ENCODE data around the gene GLT6D1.

Gene GLT6D1

DNA sequence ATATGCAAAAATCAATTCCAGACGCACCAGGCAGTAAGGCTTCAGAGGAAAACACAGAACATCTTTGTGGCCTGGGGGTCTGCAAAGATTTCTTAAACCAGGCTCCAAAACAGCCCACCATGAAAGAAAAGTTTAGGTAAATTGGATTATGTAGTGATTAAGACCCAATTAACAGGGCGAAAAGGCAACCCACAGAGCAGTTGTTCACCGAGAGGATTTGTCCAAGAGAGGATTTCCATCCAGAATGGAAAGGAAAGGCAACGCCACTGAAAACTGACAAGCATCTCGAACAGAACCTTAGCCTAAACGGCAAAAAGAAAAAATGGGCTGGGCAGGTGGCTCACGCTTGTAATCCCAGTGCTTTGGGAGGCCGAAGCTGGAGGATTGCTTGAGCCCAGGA, 37.4 kb downstream of the GLT6D1 start:
- DNase-seq (ENCODE audit: low read depth), result no peak
- no peak for TF ChIP-seq CTCF (conservative IDR thresholded peaks at IDR 0.05; ENCODE audit: low read depth, low read length)

DNA sequence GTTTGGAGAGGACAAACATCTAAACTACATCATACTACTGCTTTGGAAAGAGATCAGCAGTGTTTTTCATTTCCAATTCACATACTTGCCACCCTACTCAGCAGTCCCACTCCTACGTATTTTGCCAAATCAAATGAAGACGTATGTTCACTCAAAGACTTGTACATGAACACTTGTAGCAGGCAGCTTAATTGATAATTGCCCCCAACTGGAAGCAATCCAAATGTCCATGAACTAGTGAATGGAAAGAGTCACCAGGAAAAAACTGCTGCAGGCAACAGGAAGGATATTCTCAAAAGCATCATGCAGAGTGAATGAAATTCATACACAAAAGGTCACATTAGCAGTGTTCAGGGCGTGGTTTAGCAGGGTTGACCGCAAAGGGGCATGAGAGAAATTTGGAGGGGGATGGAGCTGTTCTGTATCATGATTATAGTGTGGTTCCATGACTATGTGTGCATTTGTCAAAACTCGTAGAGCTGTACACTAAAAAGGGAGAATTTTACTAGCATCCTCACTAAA, 39.0 kb downstream of the GLT6D1 start:
- no peak for TF ChIP-seq CTCF (conservative IDR thresholded peaks at IDR 0.05; ENCODE audit: low read depth, low read length)
- no peak for DNase-seq (ENCODE audit: low read depth)
- no peak overlapping the region for H3K4me3 ChIP-seq (ENCODE audit: low read depth, low read length)

More for the DNA sequence above, 37.4 kb downstream of the GLT6D1 start:
- H3K4me3 ChIP-seq (ENCODE audit: low read depth, low read length), result no peak overlapping the region

DNA sequence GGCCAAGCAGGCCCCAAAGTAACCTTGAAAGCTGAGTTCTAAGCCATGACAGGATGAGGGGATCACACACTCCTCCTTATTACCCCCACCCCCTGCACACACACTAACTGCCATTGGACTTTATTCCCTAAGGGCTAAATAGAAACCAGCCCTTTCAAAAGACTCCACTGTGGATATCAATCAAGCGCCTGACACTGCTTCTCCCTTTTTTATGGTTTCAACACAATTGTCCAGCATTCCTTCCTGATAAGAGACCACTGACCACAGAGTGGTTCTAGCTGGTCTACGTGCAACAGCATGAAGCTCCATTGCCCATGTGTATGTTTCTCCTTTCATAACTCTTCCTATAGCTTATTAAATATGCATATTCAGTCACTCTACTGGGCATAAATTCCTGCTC, 43.1 kb downstream of the GLT6D1 start:
- H3K4me3 ChIP-seq (ENCODE audit: low read depth, low read length), result no peak overlapping the region
- no peak for TF ChIP-seq CTCF (conservative IDR thresholded peaks at IDR 0.05; ENCODE audit: low read depth, low read length)
- no peak for DNase-seq (ENCODE audit: low read depth)

DNA sequence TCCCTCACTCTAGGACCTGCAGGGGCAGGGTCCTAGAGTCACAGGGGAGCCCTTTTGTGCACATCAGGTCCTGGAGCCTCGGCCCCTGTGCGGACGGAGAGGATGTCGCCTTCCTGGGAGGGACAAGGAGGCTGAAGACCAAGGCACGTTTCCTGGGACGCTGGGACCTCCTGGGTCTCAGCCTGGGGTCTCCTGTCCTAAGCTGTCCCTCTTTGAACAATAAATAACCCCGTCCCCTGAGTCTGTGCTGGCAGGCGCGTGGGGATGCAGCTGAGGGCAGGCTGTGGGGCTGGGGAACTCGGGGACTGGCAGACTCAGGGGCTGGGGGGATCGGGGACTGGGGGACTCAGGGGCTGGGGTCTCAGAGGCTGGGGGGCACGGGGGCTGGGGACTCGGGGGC, 46.7 kb downstream of the GLT6D1 start:
- H3K4me3 ChIP-seq (ENCODE audit: low read depth, low read length), result no peak overlapping the region
- no peak for TF ChIP-seq CTCF (conservative IDR thresholded peaks at IDR 0.05; ENCODE audit: low read depth, low read length)

GRCh38 chr9:135592331-135592590, 47.1 kb downstream of the GLT6D1 start:
- DNase-seq (ENCODE audit: low read depth), result no peak
- TF ChIP-seq CTCF (conservative IDR thresholded peaks at IDR 0.05; ENCODE audit: low read depth, low read length), result no peak
- H3K4me3 ChIP-seq (ENCODE audit: low read depth, low read length), result no peak overlapping the region

More for the DNA sequence above, 46.7 kb downstream of the GLT6D1 start:
- no peak for DNase-seq (ENCODE audit: low read depth)

GRCh38 chr9:135591506-135592330, 47.6 kb downstream of the GLT6D1 start:
- TF ChIP-seq CTCF (conservative IDR thresholded peaks at IDR 0.05; ENCODE audit: low read depth, low read length), result no peak
- no peak for DNase-seq (ENCODE audit: low read depth)
- no peak overlapping the region for H3K4me3 ChIP-seq (ENCODE audit: low read depth, low read length)

DNA sequence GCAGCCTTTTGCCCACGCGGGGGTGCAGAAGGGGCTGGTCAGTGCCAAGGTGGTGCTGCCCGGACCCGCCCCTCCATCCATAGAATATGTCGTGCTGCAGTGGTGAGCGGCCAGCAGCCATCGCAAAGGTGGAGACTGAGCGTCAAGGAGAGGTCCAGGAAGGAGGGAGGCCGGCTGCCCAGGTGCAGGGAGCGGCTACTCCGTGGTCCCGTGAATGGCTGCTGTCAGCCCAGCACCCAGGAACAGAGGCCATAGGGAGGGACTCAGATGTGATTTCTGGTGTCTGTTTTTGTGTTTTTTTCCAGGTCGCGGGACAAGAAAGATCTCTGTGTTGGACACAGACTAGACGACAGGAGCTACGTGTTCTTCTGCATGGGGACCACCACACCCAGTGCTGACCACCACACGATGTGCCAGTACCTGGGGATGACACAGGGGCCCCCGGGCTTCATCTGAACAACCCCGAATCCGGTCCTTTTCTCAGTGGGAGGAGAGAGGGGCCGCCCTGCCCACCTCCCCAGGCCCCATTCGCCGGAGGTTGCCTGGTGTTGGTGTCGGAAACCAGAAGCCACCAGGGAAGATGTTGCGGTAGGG, 48.8 kb downstream of the GLT6D1 start:
- DNase-seq (ENCODE audit: low read depth), result no peak
- TF ChIP-seq CTCF (conservative IDR thresholded peaks at IDR 0.05; ENCODE audit: low read depth, low read length), result no peak
- H3K4me3 ChIP-seq (ENCODE audit: low read depth, low read length), result no peak overlapping the region

Measured in choroid plexus epithelial cell (primary cell).